Spleen (tissue), 11 donors: Measurements from ENCODE around the gene ADGRG3. TPM values are rescaled to one million over a fixed set of nuclear protein-coding genes. Genes with fewer than 3 reads are reported as not detected.

Experiments used
- DNase-seq: peaks from one replicate; pipeline ENCODE4 v3.0.0-alpha.2; 2020
- H3K27ac ChIP-seq, 8 donors: fragments of 200-600 bp; sonication (generic) in 7 of 8; 1 replicate in 4 of 8; 2 replicates in 4 of 8; pipeline versions ENCODE4 v1.5.0 to v1.8.0; 2016 to 2021; ENCODE audit warnings: inconsistent platforms in 4 of 8, mild to moderate bottlenecking in 4 of 8, moderate library complexity in 1 of 8
- H3K27me3 ChIP-seq, 7 donors: fragments of 200-600 bp; sonication (generic) in 6 of 7; replicated peaks in 1 of 7; 1 replicate in 4 of 7; 2 replicates in 3 of 7; pipeline versions ENCODE4 v1.5.0 to v1.8.0; 2016 to 2021; ENCODE audit warnings: inconsistent platforms in 3 of 7, mild to moderate bottlenecking in 1 of 7
- H3K36me3 ChIP-seq, 6 donors: fragments of 200-600 bp; sonication (generic) in 5 of 6; 1 replicate in 4 of 6; 2 replicates in 2 of 6; pipeline versions ENCODE4 v1.5.0 to v1.8.0; 2016 to 2021; ENCODE audit warnings: inconsistent platforms in 2 of 6
- H3K4me1 ChIP-seq, 6 donors: fragments of 200-600 bp; sonication (generic) in 5 of 6; 1 replicate in 3 of 6; 2 replicates in 3 of 6; pipeline versions ENCODE4 v1.5.0 to v1.8.0; 2016 to 2021; ENCODE audit warnings: inconsistent platforms in 3 of 6
- H3K4me3 ChIP-seq, 8 donors: fragments of 200-600 bp; sonication (generic) in 7 of 8; 1 replicate in 4 of 8; 2 replicates in 4 of 8; pipeline versions ENCODE4 v1.5.0 to v1.8.0; 2016 to 2021; ENCODE audit warnings: inconsistent platforms in 4 of 8, mild to moderate bottlenecking in 4 of 8, moderate library complexity in 2 of 8
- H3K9me3 ChIP-seq, 8 donors: fragments of 200-600 bp; sonication (generic) in 7 of 8; 1 replicate in 4 of 8; 2 replicates in 4 of 8; pipeline versions ENCODE4 v1.5.0 to v1.8.0; 2016 to 2021; ENCODE audit warnings: inconsistent platforms in 4 of 8
- CTCF ChIP-seq, 11 experiments: fragments of 200-600 bp in 7 of 11; fragments of 450-650 bp in 4 of 11; sonication (generic) in 4 of 11; IDR thresholded peaks in 8 of 11; conservative IDR thresholded peaks in 3 of 11; 1 replicate in 7 of 11; 2 replicates in 4 of 11; pipeline versions ENCODE4 v1.4.0 to v1.8.0; 2016 to 2021; ENCODE audit warnings: antibody characterized with exemption in 11 of 11, inconsistent platforms in 4 of 11, mild to moderate bottlenecking in 1 of 11
- POLR2A ChIP-seq, 3 donors: fragments of 450-650 bp; IDR thresholded peaks; one replicate each; pipeline ENCODE4 v1.5.1; 2017; ENCODE audit warnings: antibody characterized with exemption in 3 of 3, mild to moderate bottlenecking in 1 of 3
- POLR2AphosphoS5 ChIP-seq, 3 donors: sonication (generic); formaldehyde crosslinking; IDR thresholded peaks; one replicate each; pipeline ENCODE4 v1.5.1; 2017; ENCODE audit warnings: antibody characterized with exemption in 3 of 3
- WGBS, 5 donors: extraction: QIAGEN DNeasy Blood & Tissue Kit in 3 of 5; methylation state at CpG; one replicate each; pipeline versions ENCODE4 v1.1.5 to v1.1.7; 2013 to 2018; 5-methylcytosine and 5-hydroxymethylcytosine counted together
- intact Hi-C: fragments of 100-400 bp; cut with DNase I; formaldehyde crosslinking; loops from one replicate; pipeline ENCODE4 v1.15.0; 2023; ENCODE audit warnings: low total_unique reads
- polyA plus RNA-seq, 3 donors: library from polyadenylated mRNA; stranded (reverse); fragments of 200-250 nt; gene quantifications; one replicate each; pipeline ENCODE4 v1.2.1, GENCODE V29; 2013
- total RNA-seq, 7 donors: library from RNA; depleted of rRNA in 3 of 7; stranded (reverse); fragments of >200 nt in 3 of 7; fragmentation: NEBNext Ultra II Directional in 4 of 7; extraction: Animal tissue kit (Norgen Biotek cat#: 25700) in 4 of 7; gene quantifications; one replicate each; pipeline versions ENCODE4 v1.1.0 to v1.2.1, GENCODE V29; 2016 to 2021
- donor health status: healthy with polysubstance abuse.
- donor health status: DM: no; HTN: no; CAD: no; lungs with moderate emphysema.
- donor health status: DM: no; HTN: no; CAD: no.
- donor health status: Bipolar disorder and iron deficiency.
- donor health status: healthy.
- donor health status: DM: no; HTN: no; CAD: no.
- donor health status: DM: yes; HTN: yes; CAD: no.

ADGRG3 gene
- total and polyA plus RNA-seq, 10 donors, result 2.5 to 116 (median 27.2) TPM

- no peak overlapping the region for H3K27ac ChIP-seq
- H3K36me3 ChIP-seq, result no peaks in the 10 kb centered on the region
- TF ChIP-seq CTCF (IDR thresholded peaks at IDR 0.05 in 8 of 11, conservative IDR thresholded peaks at IDR 0.05 in 3 of 11), result no peak
- no peak for TF ChIP-seq POLR2AphosphoS5 (IDR thresholded peaks at IDR 0.05)
- no peak for TF ChIP-seq POLR2A (IDR thresholded peaks at IDR 0.05)
- peaks cover 0 to 34% (median 8%) of the 10 kb centered on the region in 6 donors for H3K4me1 ChIP-seq
- intact Hi-C loops, result no loop called here
- H3K4me3 ChIP-seq, result no peak overlapping the region
- H3K27me3 ChIP-seq, result peaks cover 0 to 37% (median 2%) of the 10 kb centered on the region in 7 donors
- no peak for DNase-seq
- no peaks in the 10 kb centered on the region for H3K9me3 ChIP-seq
- WGBS, 5 donors, result 44 to 59% (median 49%) methylated on average over 8 of the region's 8 CpGs
Observed at GRCh38 chr16:57640612-57641011, 27.5 kb upstream of the ADGRG3 start.

- TF ChIP-seq POLR2AphosphoS5 (IDR thresholded peaks at IDR 0.05) (no peak), CTCF (IDR thresholded peaks at IDR 0.05 in 8 of 11, conservative IDR thresholded peaks at IDR 0.05 in 3 of 11) (no peak), POLR2A (IDR thresholded peaks at IDR 0.05) (no peak)
- Histone ChIP-seq H3K4me1 (peaks cover under 1 to 37% (median 18%) of the 10 kb centered on the region in 6 donors), H3K27me3 (peaks cover 0 to 32% (median 2%) of the 10 kb centered on the region in 7 donors), H3K4me3 (no peak overlapping the region), H3K36me3 (no peaks in the 10 kb centered on the region), H3K9me3 (no peaks in the 10 kb centered on the region), H3K27ac (no peak overlapping the region)
- WGBS, 5 donors, result 65 to 92% (median 82%) methylated on average over 11 of the region's 11 CpGs
- DNase-seq, result no peak
- intact Hi-C loops, result no loop called here
Observed at GRCh38 chr16:57642160-57643135, 25.7 kb upstream of the ADGRG3 start.

- Histone ChIP-seq H3K27me3 (peaks cover 0 to 27% (median 0%) of the 10 kb centered on the region in 7 donors), H3K36me3 (no peaks in the 10 kb centered on the region), H3K27ac (no peak overlapping the region), H3K9me3 (no peaks in the 10 kb centered on the region), H3K4me1 (peaks cover 9 to 41% (median 23%) of the 10 kb centered on the region in 6 donors), H3K4me3 (no peak overlapping the region)
- TF ChIP-seq POLR2A (IDR thresholded peaks at IDR 0.05) (no peak), CTCF (IDR thresholded peaks at IDR 0.05 in 8 of 11, conservative IDR thresholded peaks at IDR 0.05 in 3 of 11) (no peak), POLR2AphosphoS5 (IDR thresholded peaks at IDR 0.05) (no peak)
- intact Hi-C loops, result no loop called here
- WGBS, 5 donors, result 40 to 66% (median 42%) methylated on average over 7 of the region's 7 CpGs
- no peak for DNase-seq
Observed at GRCh38 chr16:57643147-57643874, 24.8 kb upstream of the ADGRG3 start.
